H4 (cell line): Measurements from ENCODE around the gene CCR6. TPM values are rescaled to one million over a fixed set of nuclear protein-coding genes. Genes with fewer than 3 reads are reported as not detected.
"Not testable (repeated sequence)": the region's sequence is repeated elsewhere in the genome, so short reads cannot be mapped to it uniquely, and the experiment has no call there.

Experiments
- DNase-seq: peaks from one replicate; pipeline ENCODE4 v3.0.0-alpha.2; 2015; ENCODE audit warnings: low spot score
- total RNA-seq: library from RNA; depleted of rRNA; stranded (reverse); fragments of >200 nt; shearing (Covaris generic); gene quantifications from 2 replicates; pipeline ENCODE4 v1.2.3, GENCODE V29; 2014; rRNA removed

The CCR6 gene
- not detected in 2 replicates for total RNA-seq

GRCh38 chr6:167122827-167123657 lies at the start of gene CCR6:
TSS of gene CCR6 (plus strand) at chr6:167123096. CDS start at chr6:167136135, 13,039 bp downstream.
- DNase-seq: no peak

GRCh38 chr6:167073679-167074274 lies 49.1 kb upstream of the CCR6 start:
- DNase-seq: no peak

- no peak for DNase-seq
Measured at GRCh38 chr6:167077241-167077932, 45.5 kb upstream of the CCR6 start.

GRCh38 chr6:167078745-167079144 lies 44.2 kb upstream of the CCR6 start:
- DNase-seq: no peak

GRCh38 chr6:167079853-167080297 lies 43.0 kb upstream of the CCR6 start:
- no peak for DNase-seq

GRCh38 chr6:167087857-167088354 lies 35.0 kb upstream of the CCR6 start:
- no peak for DNase-seq

GRCh38 chr6:167088741-167089140 lies 34.2 kb upstream of the CCR6 start:
- not testable (repeated sequence) for DNase-seq

- DNase-seq: no peak
Measured at GRCh38 chr6:167089243-167090142, 33.4 kb upstream of the CCR6 start.

GRCh38 chr6:167090171-167090570 lies 32.7 kb upstream of the CCR6 start:
- no peak for DNase-seq

GRCh38 chr6:167091026-167091804 lies 31.7 kb upstream of the CCR6 start:
- DNase-seq: no peak

- no peak for DNase-seq
Measured at GRCh38 chr6:167091805-167092107, 31.1 kb upstream of the CCR6 start.

- no peak for DNase-seq
Measured at GRCh38 chr6:167092672-167093339, 30.1 kb upstream of the CCR6 start.

GRCh38 chr6:167093406-167093921 lies 29.4 kb upstream of the CCR6 start:
- DNase-seq: no peak

GRCh38 chr6:167093922-167094432 lies 28.9 kb upstream of the CCR6 start:
- no peak for DNase-seq

- DNase-seq: no peak
Measured at GRCh38 chr6:167094436-167094819, 28.5 kb upstream of the CCR6 start.

GRCh38 chr6:167094820-167095637 lies 27.9 kb upstream of the CCR6 start:
- DNase-seq: no peak

- DNase-seq: no peak
Measured at GRCh38 chr6:167095888-167096287, 27.0 kb upstream of the CCR6 start.

GRCh38 chr6:167096991-167097390 lies 25.9 kb upstream of the CCR6 start:
- DNase-seq: no peak

GRCh38 chr6:167097770-167098169 lies 25.1 kb upstream of the CCR6 start:
- no peak for DNase-seq
